Immature natural killer cell (primary cell): ENCODE measurements around the gene B4GALT6. TPM values are rescaled to one million over a fixed set of nuclear protein-coding genes. Genes with fewer than 3 reads are reported as not detected.

Experiments used
- DNase-seq, 3 donors: peaks; one replicate each; pipeline ENCODE4 v3.0.0; 2022; ENCODE audit warnings: mixed read lengths in 1 of 3
- H3K27ac Mint-ChIP-seq, 6 donors: one replicate each; pipeline ENCODE4 v1.8.0; 2020; ENCODE audit warnings: mixed read lengths in 6 of 6, mild to moderate bottlenecking in 5 of 6, inconsistent platforms in 4 of 6, moderate library complexity in 3 of 6
- H3K27me3 Mint-ChIP-seq, 3 donors: one replicate each; pipeline ENCODE4 v1.8.0; 2020 to 2021; ENCODE audit warnings: low read depth in 3 of 3, mild to moderate bottlenecking in 3 of 3, mixed read lengths in 3 of 3, moderate library complexity in 3 of 3, inconsistent platforms in 1 of 3
- H3K36me3 Mint-ChIP-seq, 3 donors: one replicate each; pipeline ENCODE4 v1.8.0; 2020; ENCODE audit warnings: mixed read lengths in 3 of 3, inconsistent platforms in 2 of 3, mild to moderate bottlenecking in 2 of 3
- H3K4me1 Mint-ChIP-seq, 2 donors: one replicate each; pipeline ENCODE4 v1.8.0; 2020; ENCODE audit warnings: inconsistent platforms in 2 of 2, mild to moderate bottlenecking in 2 of 2, mixed read lengths in 2 of 2, moderate library complexity in 1 of 2
- H3K4me3 Mint-ChIP-seq, 5 donors: one replicate each; pipeline ENCODE4 v1.8.0; 2020; ENCODE audit warnings: mild to moderate bottlenecking in 5 of 5, mixed read lengths in 5 of 5, inconsistent platforms in 3 of 5, moderate library complexity in 3 of 5
- H3K9me3 Mint-ChIP-seq, 6 donors: one replicate each; pipeline ENCODE4 v1.8.0; 2020; ENCODE audit warnings: mild to moderate bottlenecking in 6 of 6, mixed read lengths in 6 of 6, inconsistent platforms in 4 of 6, moderate library complexity in 3 of 6
- polyA plus RNA-seq, 3 donors: library from polyadenylated mRNA; unstranded; fragments of 300-500 nt; fragmentation: Illumina TruSeq; gene quantifications; one replicate each; pipeline ENCODE4 v1.2.3, GENCODE V29; 2021

B4GALT6 gene
- polyA plus RNA-seq, 3 donors from 2014 or later = 0.83 to 3.2 (median 1.5) TPM

DNA sequence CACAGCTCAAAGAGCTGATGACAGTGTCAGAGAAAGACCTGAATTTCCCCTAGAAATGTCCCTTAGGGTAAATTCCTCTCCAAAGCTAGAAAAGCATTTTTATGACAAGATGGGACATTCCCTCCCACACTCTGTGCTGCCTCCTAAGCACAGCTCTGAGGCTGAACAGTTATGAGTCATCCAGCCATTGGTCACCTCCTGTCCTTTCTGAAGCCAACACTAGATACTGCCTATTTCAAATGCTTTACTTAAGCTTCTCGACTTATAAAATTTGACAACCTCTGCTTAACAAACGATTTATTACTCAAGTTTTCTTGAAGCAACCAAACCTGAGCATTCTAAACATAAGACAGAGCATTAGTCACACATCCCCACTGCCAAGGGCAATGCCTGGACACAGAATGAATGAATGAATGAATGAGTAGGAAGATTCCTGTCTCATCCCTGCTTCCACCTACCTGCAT lies 35.4 kb downstream of the B4GALT6 start:
- Mint-ChIP-seq H3K4me1 (peaks cover 73 to 82% of the 10 kb centered on the region in 2 donors), H3K4me3 (peak overlapping the region in 2 of 5 donors; percentile 5 to 40)

DNA sequence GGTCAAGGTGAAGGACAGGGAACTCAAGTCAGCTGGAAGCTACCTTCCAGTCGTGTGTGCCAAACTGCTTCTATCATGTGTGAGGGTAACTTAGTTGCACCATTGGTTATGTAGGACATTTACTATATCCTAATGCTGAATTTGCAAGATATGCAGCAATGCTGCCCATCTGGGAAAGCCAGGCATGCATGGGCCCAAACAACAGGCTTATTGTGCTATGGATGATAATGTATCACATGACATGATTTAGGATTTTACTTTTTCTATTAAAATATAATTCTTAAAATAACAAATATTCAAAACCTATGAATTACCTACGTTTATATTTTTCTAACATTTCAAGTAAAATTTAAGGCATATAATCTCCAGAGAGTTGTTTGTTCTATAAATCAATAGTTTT lies 35.9 kb downstream of the B4GALT6 start:
- Mint-ChIP-seq H3K9me3 (no peaks in the 10 kb centered on the region), H3K4me3 (no peak overlapping the region), H3K27me3 (peaks cover 0 to 2% (median 0%) of the 10 kb centered on the region in 3 donors), H3K27ac (no peak overlapping the region), H3K4me1 (peaks cover 75 to 81% of the 10 kb centered on the region in 2 donors), H3K36me3 (peaks cover 0 to 11% (median 4%) of the 10 kb centered on the region in 3 donors)
- DNase-seq = no peak

More for the DNA sequence above, 35.4 kb downstream of the B4GALT6 start:
- H3K9me3 Mint-ChIP-seq = no peaks in the 10 kb centered on the region
- H3K27me3 Mint-ChIP-seq = peaks cover 0 to 2% (median 0%) of the 10 kb centered on the region in 3 donors
- peak overlapping the region in 5 of 6 donors; percentile 26 to 94 (median 92) for H3K27ac Mint-ChIP-seq
- no peak for DNase-seq
- peaks cover 0 to 14% (median 4%) of the 10 kb centered on the region in 3 donors for H3K36me3 Mint-ChIP-seq

- Mint-ChIP-seq H3K27ac (peak overlapping the region in 4 of 6 donors; percentile 32 to 74 (median 36)), H3K36me3 (peaks cover 0 to 5% (median 3%) of the 10 kb centered on the region in 3 donors), H3K4me3 (no peak overlapping the region), H3K4me1 (peaks cover 65 to 69% of the 10 kb centered on the region in 2 donors), H3K9me3 (no peaks in the 10 kb centered on the region), H3K27me3 (peaks cover 0 to 2% (median 0%) of the 10 kb centered on the region in 3 donors)
- DNase-seq = no peak
Measured at GRCh38 chr18:31647127-31647753, 37.1 kb downstream of the B4GALT6 start.

DNA sequence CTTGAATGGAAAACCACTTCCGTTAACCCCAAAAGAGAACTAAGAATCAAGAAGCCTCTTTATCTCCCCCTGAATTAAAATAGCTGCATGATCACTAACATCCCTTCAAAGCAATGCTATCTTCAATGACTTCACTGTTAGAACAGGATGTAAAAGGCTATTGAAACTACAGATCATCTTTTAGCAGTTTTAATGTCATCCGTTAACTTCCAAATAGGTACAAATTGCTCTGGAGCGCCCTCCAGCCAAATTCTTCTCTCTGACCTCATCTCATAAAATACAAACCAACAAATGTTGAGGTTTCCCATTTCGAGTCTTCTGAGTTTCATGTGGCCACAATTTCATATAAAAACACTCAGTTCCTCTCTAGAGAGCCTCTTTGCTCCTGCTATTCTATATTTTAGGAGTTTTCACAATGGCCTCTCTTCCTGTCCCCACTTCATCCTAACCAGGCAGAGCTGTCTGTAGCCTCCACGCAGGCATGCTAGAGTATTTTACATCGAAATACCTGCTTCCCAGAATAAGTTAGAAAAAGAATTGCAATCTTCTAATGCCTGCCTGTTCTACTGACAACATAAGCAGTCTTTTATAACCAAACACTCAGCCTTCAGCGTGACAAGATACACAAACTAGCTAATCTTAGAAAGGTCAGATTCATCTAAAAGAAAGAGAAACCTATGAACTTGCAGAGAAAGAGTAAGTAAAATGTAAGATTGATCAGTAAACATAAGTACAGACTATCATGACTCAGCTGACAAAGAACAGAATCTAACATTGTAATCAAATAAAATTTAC lies 37.9 kb downstream of the B4GALT6 start:
- Mint-ChIP-seq H3K36me3 (peaks cover 0 to 12% (median 9%) of the 10 kb centered on the region in 3 donors), H3K27me3 (peaks cover 0 to 2% (median 0%) of the 10 kb centered on the region in 3 donors), H3K9me3 (no peaks in the 10 kb centered on the region), H3K4me1 (peaks cover 58 to 62% of the 10 kb centered on the region in 2 donors), H3K4me3 (peak overlapping the region in 3 of 5 donors; percentile 2 to 27 (median 25)), H3K27ac (peak overlapping the region; percentile 35 to 76 (median 51))
- DNase-seq = no peak

DNA sequence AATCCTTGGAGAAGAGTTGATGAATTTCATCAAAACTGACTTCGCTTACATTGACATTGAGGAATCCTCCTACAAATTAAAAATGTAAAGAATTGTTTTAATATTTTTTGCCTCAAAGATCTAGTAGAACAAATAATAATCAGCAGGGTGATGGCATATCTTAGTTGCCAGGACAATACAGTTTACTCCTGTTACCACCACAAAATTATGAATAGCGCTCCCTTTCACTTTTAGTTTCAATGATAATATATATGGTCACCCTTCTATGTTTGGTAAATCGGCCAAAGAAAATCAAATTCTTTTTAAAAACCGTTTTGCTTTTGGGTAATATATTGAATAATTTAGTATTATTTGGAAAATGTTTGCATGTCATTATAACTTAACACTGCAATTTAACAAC lies 39.0 kb downstream of the B4GALT6 start:
- peak overlapping the region; percentile 60 to 89 (median 81) for H3K27ac Mint-ChIP-seq
- H3K4me1 Mint-ChIP-seq = peaks cover 47 to 50% of the 10 kb centered on the region in 2 donors

GRCh38 chr18:31643003-31643402 lies 41.4 kb downstream of the B4GALT6 start:
- Mint-ChIP-seq H3K4me3 (no peak overlapping the region), H3K27me3 (no peaks in the 10 kb centered on the region), H3K27ac (no peak overlapping the region), H3K9me3 (no peaks in the 10 kb centered on the region), H3K36me3 (peaks cover 3 to 15% (median 13%) of the 10 kb centered on the region in 3 donors), H3K4me1 (peaks cover 31 to 35% of the 10 kb centered on the region in 2 donors)
- no peak for DNase-seq

More for the DNA sequence above, 39.0 kb downstream of the B4GALT6 start:
- Mint-ChIP-seq H3K27me3 (no peaks in the 10 kb centered on the region), H3K36me3 (peaks cover 0 to 13% (median 11%) of the 10 kb centered on the region in 3 donors), H3K4me3 (peak overlapping the region; percentile 42 to 51 (median 48)), H3K9me3 (no peaks in the 10 kb centered on the region)
- DNase-seq = peak in 1 of 3 donors; percentile 34

- Mint-ChIP-seq H3K36me3 (peaks cover 7 to 22% (median 17%) of the 10 kb centered on the region in 3 donors), H3K27ac (peak overlapping the region in 4 of 6 donors; percentile 61 to 84 (median 72)), H3K9me3 (no peaks in the 10 kb centered on the region), H3K4me3 (peak overlapping the region in 1 of 5 donors; percentile 42), H3K27me3 (no peaks in the 10 kb centered on the region), H3K4me1 (peaks cover 34 to 45% of the 10 kb centered on the region in 2 donors)
- DNase-seq = no peak
Measured at GRCh38 chr18:31637445-31637844, 46.9 kb downstream of the B4GALT6 start.

DNA sequence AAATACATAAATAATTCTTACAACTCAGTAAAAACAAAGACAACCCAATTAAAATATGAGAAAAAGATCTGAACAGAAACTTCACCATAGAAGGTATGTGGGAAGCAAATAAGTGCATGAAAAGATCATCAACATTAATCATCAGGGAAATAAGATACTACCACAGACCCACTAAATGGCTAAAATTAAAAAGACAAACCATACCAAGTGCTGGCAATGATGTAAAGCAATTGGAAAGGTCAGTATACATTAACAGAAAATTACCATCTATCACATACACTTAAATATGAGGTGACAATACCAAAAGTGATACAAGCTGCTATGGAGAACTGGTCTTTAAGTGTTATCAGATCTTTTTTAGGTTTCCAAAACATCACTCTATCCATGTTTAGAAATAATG lies 48.0 kb downstream of the B4GALT6 start:
- Mint-ChIP-seq H3K27ac (peak overlapping the region in 5 of 6 donors; percentile 40 to 88 (median 68)), H3K4me3 (no peak overlapping the region), H3K27me3 (no peaks in the 10 kb centered on the region), H3K4me1 (peaks cover 35 to 49% of the 10 kb centered on the region in 2 donors), H3K36me3 (peaks cover 7 to 12% (median 8%) of the 10 kb centered on the region in 3 donors), H3K9me3 (no peaks in the 10 kb centered on the region)
- DNase-seq = no peak

- Mint-ChIP-seq H3K9me3 (no peaks in the 10 kb centered on the region), H3K4me3 (peak overlapping the region; percentile 57 to 86 (median 82))
- peak; percentile 65 to 70 (median 66) for DNase-seq
Measured at GRCh38 chr18:31634331-31634713, 50.1 kb downstream of the B4GALT6 start.

GRCh38 chr18:31633392-31634330 lies 50.7 kb downstream of the B4GALT6 start:
- Mint-ChIP-seq H3K4me1 (peaks cover 50 to 65% of the 10 kb centered on the region in 2 donors), H3K9me3 (no peaks in the 10 kb centered on the region), H3K27me3 (peaks cover 0 to 2% (median 0%) of the 10 kb centered on the region in 3 donors), H3K4me3 (peak overlapping the region; percentile 57 to 86 (median 82)), H3K27ac (peak overlapping the region; percentile 88 to 97 (median 94)), H3K36me3 (peaks cover 6 to 14% (median 11%) of the 10 kb centered on the region in 3 donors)
- DNase-seq = peak in 1 of 3 donors; percentile 11

More at GRCh38 chr18:31634331-31634713, 50.1 kb downstream of the B4GALT6 start:
- peak overlapping the region; percentile 88 to 97 (median 94) for H3K27ac Mint-ChIP-seq
- no peaks in the 10 kb centered on the region for H3K27me3 Mint-ChIP-seq
- peaks cover 48 to 65% of the 10 kb centered on the region in 2 donors for H3K4me1 Mint-ChIP-seq
- peaks cover 7 to 11% (median 8%) of the 10 kb centered on the region in 3 donors for H3K36me3 Mint-ChIP-seq

DNA sequence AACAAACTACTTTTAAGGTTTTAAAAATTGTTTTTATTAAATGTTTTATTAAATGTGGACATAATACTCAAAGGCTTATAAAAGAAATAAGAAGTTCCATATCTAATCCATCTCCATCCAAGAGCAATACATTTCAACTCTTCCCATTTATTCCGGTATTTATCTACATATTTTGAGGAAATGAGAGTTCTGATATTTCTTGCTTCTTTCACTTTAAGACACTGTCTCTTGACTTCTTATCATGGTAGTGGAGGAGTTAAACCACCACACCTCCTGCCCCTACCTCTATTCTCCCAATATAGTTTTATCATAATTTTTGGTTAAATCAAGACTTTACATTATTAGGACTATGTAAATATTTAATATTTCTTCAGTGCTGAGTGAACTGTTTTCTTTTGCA lies 52.0 kb downstream of the B4GALT6 start:
- Mint-ChIP-seq H3K4me3 (no peak overlapping the region), H3K4me1 (peaks cover 52 to 64% of the 10 kb centered on the region in 2 donors), H3K36me3 (peaks cover 3 to 8% (median 8%) of the 10 kb centered on the region in 3 donors), H3K9me3 (no peaks in the 10 kb centered on the region), H3K27ac (peak overlapping the region in 5 of 6 donors; percentile 61 to 94 (median 88)), H3K27me3 (peaks cover 0 to 2% (median 0%) of the 10 kb centered on the region in 3 donors)
- no peak for DNase-seq

DNA sequence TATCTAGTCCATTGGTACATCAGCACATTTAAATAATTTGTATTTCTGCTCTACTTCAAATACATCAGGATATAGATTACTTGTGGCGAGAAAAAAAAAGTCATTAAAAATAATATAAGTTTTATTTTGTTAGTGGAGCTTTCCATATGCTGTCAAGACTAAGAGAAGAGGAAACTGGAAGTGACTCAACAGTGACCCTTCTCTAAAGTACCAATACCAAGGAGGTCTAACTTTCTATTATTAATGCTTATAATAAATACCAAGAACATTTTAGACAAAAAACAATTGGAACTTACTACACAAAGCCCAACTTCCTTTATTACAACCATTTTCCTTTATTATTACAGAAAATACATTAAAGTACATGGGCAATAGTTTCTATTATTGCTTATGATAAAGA lies 52.9 kb downstream of the B4GALT6 start:
- Mint-ChIP-seq H3K9me3 (no peaks in the 10 kb centered on the region), H3K27me3 (peaks cover 0 to 2% (median 0%) of the 10 kb centered on the region in 3 donors), H3K27ac (no peak overlapping the region), H3K4me1 (peaks cover 52 to 60% of the 10 kb centered on the region in 2 donors), H3K4me3 (no peak overlapping the region), H3K36me3 (peaks cover 0 to 5% (median 5%) of the 10 kb centered on the region in 3 donors)
- no peak for DNase-seq
